ENCODE data around the gene OSBPL3. TPM values are rescaled to one million over a fixed set of nuclear protein-coding genes. Genes with fewer than 3 reads are reported as not detected.
"Not testable (repeated sequence)": the region's sequence is repeated elsewhere in the genome, so short reads cannot be mapped to it uniquely, and the experiment has no call there.

The OSBPL3 gene
- total and polyA plus RNA-seq, 5 experiments from 2014 or later: 3.4 to 28.4 (median 5.3) TPM

DNA sequence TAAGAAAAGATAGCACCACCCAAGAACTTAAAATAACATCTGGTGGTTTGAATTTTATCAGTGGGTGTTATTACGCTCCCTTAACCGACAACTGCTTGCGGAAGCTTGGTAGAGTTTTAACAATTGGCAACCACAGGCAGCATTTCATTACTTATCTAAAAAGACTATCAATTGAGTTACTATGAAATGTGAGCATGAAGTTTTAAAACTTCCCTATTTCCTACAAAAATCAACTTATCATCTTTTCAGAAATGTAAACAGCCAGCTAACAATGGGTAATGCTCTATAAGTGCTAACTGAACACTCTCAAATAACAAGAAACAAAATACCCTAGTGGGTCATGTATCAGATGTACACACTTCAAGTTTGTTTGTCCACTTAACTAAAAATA, 68.8 kb downstream of the OSBPL3 start:
- Mint-ChIP-seq H3K27ac (peak overlapping the region in 7 of 10 donors; percentile 14 to 79 (median 49)), H3K36me3 (peaks cover 0 to 2% (median 0%) of the 10 kb centered on the region in 3 donors), H3K4me1 (peaks cover 33 to 58% (median 53%) of the 10 kb centered on the region in 4 donors), H3K9me3 (no peaks in the 10 kb centered on the region), H3K4me3 (peak overlapping the region in 9 of 10 donors; percentile 49 to 66 (median 56)), H3K27me3 (no peaks in the 10 kb centered on the region)
- DNase-seq (peak in 4 of 10 donors; percentile 14 to 64 (median 52)), ATAC-seq (peak; percentile 79 to 93)
- POLR2A ChIA-PET: interaction anchor here (0.6 to 1.3 kb wide), 4 partner anchors 52 to 200 kb away, joined by 3 to 6 read pairs (median 3); partner anchors contain the start of gene OSBPL3

DNA sequence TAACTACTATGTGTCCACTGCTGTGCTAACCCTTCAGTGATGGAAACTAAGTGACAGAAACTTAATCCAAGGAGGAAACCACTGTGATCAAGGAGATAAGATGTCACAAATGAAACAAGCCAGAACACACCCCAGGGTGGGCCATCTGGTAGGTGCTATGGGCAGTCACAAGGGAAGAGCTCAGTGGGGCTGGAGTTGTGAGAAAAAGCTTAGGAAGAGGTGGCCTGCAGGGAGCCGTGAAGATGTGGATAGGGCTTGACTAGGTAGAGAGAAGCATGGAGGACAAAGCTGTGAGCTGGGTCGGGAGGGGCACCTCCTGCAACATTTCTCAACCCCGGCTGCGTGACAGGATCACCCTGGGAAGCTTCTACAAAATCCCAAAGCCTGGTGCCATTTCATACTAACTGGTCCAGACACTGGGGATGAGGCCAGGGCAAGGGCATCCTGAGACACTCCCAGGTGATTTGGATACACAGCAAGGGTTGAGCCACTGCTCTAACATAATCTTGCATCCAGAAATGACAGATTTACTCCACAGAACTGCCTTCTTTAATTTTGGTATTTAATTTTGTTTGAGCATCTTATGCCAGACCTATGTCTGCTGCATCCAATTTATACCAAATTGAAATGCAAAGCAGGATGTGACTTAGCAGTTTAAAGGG, 69.3 kb downstream of the OSBPL3 start:
- Mint-ChIP-seq H3K4me3 (peak overlapping the region in 9 of 10 donors; percentile 49 to 73 (median 59)), H3K36me3 (peaks cover 0 to 2% (median 0%) of the 10 kb centered on the region in 3 donors), H3K27me3 (no peaks in the 10 kb centered on the region), H3K4me1 (peaks cover 33 to 54% (median 53%) of the 10 kb centered on the region in 4 donors), H3K9me3 (no peaks in the 10 kb centered on the region), H3K27ac (peak overlapping the region in 8 of 10 donors; percentile 13 to 79 (median 40))
- POLR2A ChIA-PET: interaction anchor here (0.6 to 1.3 kb wide), 4 partner anchors 53 to 200 kb away, joined by 3 to 6 read pairs (median 3); partner anchors contain the start of gene OSBPL3
- ATAC-seq: no peak
- no peak for DNase-seq

DNA sequence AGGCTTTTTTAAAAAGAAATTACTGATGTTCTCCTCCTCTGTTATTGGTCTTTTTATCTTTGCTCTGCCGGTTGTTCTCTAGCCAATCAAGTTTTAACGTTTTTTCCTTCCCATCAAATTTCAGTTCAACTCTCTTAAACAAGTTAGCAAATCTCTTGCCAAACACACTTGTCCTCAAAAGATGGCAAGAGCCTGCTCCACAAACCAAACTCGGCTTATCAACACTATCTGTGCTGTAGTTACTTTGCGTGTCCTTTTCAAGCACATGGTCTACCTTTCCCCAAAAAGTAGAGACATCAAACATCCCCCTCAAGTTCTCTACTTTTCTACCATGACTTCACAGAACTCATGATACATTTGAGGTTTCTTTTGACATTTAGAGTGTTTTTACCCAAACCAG, 71.3 kb downstream of the OSBPL3 start:
- Mint-ChIP-seq H3K36me3 (no peaks in the 10 kb centered on the region), H3K27ac (no peak overlapping the region), H3K27me3 (no peaks in the 10 kb centered on the region), H3K4me1 (peaks cover 27 to 52% (median 47%) of the 10 kb centered on the region in 4 donors), H3K9me3 (no peaks in the 10 kb centered on the region), H3K4me3 (no peak overlapping the region)
- DNase-seq: no peak
- POLR2A ChIA-PET: interaction anchor here (1.4 kb wide), 1 partner anchor 70 kb away, joined by 4 read pairs; no protein-coding TSS in a partner anchor
- ATAC-seq: no peak

DNA sequence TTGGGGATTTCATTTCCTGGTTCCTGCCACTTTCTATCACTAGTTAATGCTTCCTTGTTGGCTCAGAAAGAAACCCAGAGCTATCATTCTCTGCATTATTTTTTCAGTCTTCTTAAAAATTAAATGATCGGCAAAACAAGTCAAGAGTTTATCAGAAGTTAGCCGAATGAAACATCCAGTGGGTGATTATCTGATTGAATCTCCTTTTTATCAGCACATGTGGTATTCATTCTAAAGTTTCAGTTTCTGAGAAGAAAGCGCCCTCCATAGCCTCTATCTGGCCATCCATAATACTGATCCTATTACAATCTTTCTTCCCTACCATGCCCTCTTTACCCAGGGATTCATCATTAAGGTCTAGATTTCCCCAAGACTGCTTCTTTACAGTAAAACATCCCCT, 71.8 kb downstream of the OSBPL3 start:
- no peaks in the 10 kb centered on the region for H3K36me3 Mint-ChIP-seq
- no peaks in the 10 kb centered on the region for H3K27me3 Mint-ChIP-seq
- H3K4me3 Mint-ChIP-seq: no peak overlapping the region
- H3K27ac Mint-ChIP-seq: no peak overlapping the region
- POLR2A ChIA-PET: interaction anchor here (0.7 kb wide), 1 partner anchor 12 kb away, joined by 3 read pairs; no protein-coding TSS in a partner anchor
- ATAC-seq (no peak), DNase-seq (no peak)
- no peaks in the 10 kb centered on the region for H3K9me3 Mint-ChIP-seq
- peaks cover 23 to 50% (median 45%) of the 10 kb centered on the region in 4 donors for H3K4me1 Mint-ChIP-seq

DNA sequence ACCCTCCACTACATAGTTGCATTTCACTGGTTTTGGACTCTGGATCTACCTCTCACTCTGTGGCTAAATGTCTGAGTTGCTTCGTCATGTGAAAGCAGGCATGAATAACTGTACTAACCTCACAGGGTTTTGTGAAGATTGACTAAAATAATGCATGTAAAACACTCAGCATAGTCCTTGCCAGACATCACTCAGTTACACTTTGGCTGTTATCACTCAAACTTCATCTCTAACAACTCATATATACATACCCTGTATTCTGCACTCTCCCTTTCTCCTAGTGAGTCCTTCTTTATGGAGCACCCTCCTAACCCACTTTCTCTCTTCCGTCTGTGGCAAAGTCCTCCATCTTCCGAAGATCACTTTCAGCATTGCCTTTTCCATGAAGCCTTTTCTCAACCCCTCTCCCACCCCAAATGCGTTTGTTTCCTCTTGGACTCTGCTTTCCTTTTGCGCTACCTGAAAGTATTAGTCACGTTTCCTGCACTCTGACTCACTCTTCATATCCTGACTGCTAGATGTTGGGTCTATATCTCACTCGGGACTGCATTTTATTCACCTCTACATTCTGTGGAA, 72.6 kb downstream of the OSBPL3 start:
- POLR2A ChIA-PET: interaction anchor here (0.7 kb wide), 1 partner anchor 11 kb away, joined by 3 read pairs; no protein-coding TSS in a partner anchor
- H3K27me3 Mint-ChIP-seq: no peaks in the 10 kb centered on the region
- no peak overlapping the region for H3K4me3 Mint-ChIP-seq
- H3K36me3 Mint-ChIP-seq: no peaks in the 10 kb centered on the region
- peak; percentile 36 to 78 for ATAC-seq
- no peak overlapping the region for H3K27ac Mint-ChIP-seq
- no peaks in the 10 kb centered on the region for H3K9me3 Mint-ChIP-seq
- H3K4me1 Mint-ChIP-seq: peaks cover 19 to 48% (median 41%) of the 10 kb centered on the region in 4 donors
- peak in 1 of 10 donors; percentile 9 for DNase-seq

DNA sequence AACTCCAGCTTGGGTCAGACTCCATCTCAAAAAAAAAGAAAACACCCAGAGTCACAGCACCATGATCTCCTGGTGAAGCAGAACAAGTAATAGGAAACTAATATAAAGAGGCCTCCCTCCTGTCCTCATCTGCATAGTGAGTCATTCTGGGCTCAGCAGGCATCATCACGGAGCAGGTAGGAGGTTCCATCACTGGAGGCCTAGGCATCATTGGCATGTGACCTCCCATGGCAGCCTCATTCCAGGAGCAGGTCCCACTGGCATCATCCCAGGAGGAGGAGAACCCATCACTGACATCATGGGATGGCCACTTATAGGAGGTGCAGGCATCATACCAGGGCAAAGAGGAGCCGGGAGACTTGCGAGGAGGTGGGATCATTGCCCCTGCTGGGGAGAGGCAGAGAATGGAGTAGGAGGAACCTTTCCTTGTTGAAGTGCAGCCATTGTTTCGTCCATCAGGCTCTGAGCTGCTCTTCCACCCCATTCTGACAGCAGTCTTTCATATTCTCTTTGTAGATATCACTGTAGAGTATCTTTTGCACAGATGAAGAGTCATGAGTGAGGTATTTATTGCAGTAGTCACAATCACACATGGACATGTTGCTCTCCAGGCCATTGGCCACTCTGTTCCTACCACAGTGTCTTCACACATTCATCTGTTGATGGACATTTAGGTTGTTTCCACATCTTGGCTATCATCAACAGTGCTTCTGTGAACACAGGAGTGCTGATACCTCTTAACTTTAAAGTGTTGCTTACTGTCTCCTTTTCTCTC, 73.8 kb downstream of the OSBPL3 start:
- H3K27ac Mint-ChIP-seq: peak overlapping the region in 1 of 10 donors; percentile 13
- peaks cover 12 to 48% (median 31%) of the 10 kb centered on the region in 4 donors for H3K4me1 Mint-ChIP-seq
- ATAC-seq: no peak
- H3K27me3 Mint-ChIP-seq: no peaks in the 10 kb centered on the region
- H3K36me3 Mint-ChIP-seq: no peaks in the 10 kb centered on the region
- POLR2A ChIA-PET: interaction anchor here (1.1 kb wide), 1 partner anchor 9 kb away, joined by 3 read pairs; no protein-coding TSS in a partner anchor
- H3K9me3 Mint-ChIP-seq: no peaks in the 10 kb centered on the region
- no peak for DNase-seq
- no peak overlapping the region for H3K4me3 Mint-ChIP-seq

DNA sequence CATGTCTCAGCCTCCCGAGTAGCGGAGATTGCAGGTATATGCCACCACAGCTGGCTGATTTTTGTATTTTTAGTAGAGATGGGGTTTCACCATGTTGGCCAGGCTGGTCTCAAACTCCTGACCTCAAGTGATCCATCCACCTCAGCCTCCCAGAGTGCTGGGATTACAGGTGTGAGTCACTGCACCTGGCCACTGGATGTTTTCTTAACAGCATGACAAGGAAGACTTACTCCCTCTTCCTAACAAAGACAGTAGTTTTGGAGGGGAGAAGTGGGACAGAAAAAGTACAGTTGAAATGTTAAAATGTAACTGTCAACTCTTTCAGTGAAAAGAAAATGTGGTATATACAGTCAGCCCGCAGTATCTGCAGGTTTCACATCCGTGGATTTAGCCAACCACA, 76.0 kb downstream of the OSBPL3 start:
- H3K27ac Mint-ChIP-seq, DNase-seq, POLR2A ChIA-PET, ATAC-seq, H3K4me3 Mint-ChIP-seq, H3K36me3 Mint-ChIP-seq, H3K27me3 Mint-ChIP-seq, H3K9me3 Mint-ChIP-seq: not testable (repeated sequence)
- peaks cover 9 to 46% (median 18%) of the 10 kb centered on the region in 4 donors for H3K4me1 Mint-ChIP-seq

DNA sequence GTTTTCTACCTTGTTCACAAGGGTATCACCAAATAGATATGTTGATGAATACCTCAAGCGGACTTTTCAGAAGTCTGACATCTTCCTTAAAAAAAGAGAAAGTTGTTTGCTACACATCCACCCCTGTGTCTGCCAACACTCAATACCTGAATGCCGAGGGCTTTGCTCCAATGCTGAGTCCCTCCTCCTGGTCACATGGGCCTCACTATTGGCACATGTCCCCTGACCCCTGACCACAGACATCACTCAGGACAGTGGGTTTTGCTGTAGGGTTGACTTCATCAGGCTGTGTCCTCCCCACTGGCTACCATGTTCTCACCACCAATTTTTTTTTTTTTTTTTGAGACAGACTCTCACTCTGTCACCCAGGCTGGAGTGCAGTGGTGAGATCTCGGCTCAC, 76.4 kb downstream of the OSBPL3 start:
- DNase-seq: no peak
- no peak for ATAC-seq
- no peaks in the 10 kb centered on the region for H3K9me3 Mint-ChIP-seq
- POLR2A ChIA-PET: no interaction called here
- H3K27me3 Mint-ChIP-seq: no peaks in the 10 kb centered on the region
- peaks cover 13 to 50% (median 23%) of the 10 kb centered on the region in 4 donors for H3K4me1 Mint-ChIP-seq
- no peak overlapping the region for H3K27ac Mint-ChIP-seq
- no peaks in the 10 kb centered on the region for H3K36me3 Mint-ChIP-seq
- no peak overlapping the region for H3K4me3 Mint-ChIP-seq

DNA sequence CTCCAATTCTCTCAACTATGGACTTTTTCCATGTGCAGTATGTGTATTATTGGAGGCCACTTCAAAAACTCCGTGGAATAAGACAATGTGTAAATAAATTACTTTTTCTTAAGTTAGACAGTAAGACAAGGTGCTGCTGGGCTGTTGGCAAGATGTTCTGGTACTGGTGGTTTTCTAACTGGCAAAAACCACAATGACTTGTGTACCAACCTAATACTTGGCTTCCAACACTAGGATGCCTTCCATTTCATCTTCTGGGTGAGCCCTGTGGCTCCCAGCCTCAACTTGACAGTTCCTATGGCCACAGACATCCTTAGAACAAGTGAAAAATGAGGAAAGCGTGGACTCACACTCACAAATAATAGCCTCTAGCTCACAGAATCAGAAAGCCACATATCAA, 77.0 kb downstream of the OSBPL3 start:
- no peaks in the 10 kb centered on the region for H3K36me3 Mint-ChIP-seq
- no peaks in the 10 kb centered on the region for H3K27me3 Mint-ChIP-seq
- peaks cover 16 to 55% (median 25%) of the 10 kb centered on the region in 4 donors for H3K4me1 Mint-ChIP-seq
- no peak overlapping the region for H3K4me3 Mint-ChIP-seq
- no peaks in the 10 kb centered on the region for H3K9me3 Mint-ChIP-seq
- POLR2A ChIA-PET: no interaction called here
- no peak for DNase-seq
- H3K27ac Mint-ChIP-seq: no peak overlapping the region
- ATAC-seq: no peak

DNA sequence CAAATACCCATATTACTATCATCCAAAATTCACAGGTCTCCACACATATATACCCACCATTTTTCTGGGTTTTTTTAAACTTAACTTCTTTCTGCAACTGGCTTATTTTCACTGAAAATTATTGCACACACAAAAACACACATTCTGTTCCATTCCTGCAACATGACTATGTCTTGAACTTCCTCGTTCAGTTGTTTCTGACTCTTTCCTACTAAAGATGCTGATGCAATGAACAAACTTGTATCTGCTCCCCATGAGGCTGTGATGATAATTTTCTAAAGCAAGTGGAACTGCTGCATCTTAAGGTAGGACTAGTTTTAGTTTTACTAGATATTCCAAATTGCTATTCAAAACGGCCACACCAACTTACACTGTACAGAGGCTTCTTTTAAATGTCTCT, 77.7 kb downstream of the OSBPL3 start:
- DNase-seq: no peak
- no peaks in the 10 kb centered on the region for H3K36me3 Mint-ChIP-seq
- H3K27ac Mint-ChIP-seq: no peak overlapping the region
- H3K9me3 Mint-ChIP-seq: no peaks in the 10 kb centered on the region
- POLR2A ChIA-PET: no interaction called here
- ATAC-seq: no peak
- peaks cover 16 to 57% (median 25%) of the 10 kb centered on the region in 4 donors for H3K4me1 Mint-ChIP-seq
- no peak overlapping the region for H3K4me3 Mint-ChIP-seq
- no peaks in the 10 kb centered on the region for H3K27me3 Mint-ChIP-seq

DNA sequence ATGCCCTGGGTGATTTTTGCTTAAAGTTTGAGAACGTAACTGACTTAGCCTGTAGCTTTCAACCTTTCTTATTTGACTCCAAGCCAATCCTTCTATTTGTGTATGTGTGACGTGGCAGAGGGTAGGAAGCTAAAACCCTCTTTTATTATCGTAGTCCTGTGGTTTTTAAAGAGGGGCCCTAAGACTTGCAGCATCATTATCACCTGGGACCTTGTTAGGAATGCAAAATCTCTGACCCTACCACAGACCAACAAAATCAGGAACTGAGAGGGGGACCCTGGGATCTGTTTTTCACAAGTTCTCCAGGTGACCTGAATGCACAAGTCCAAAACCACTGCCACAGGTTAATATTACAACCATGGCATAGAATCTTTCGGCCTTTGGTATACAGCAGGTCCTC, 80.1 kb downstream of the OSBPL3 start:
- H3K36me3 Mint-ChIP-seq: no peaks in the 10 kb centered on the region
- ATAC-seq: no peak
- H3K27me3 Mint-ChIP-seq: no peaks in the 10 kb centered on the region
- H3K4me3 Mint-ChIP-seq: no peak overlapping the region
- POLR2A ChIA-PET: no interaction called here
- H3K4me1 Mint-ChIP-seq: peaks cover 25 to 69% (median 37%) of the 10 kb centered on the region in 4 donors
- H3K9me3 Mint-ChIP-seq: no peaks in the 10 kb centered on the region
- no peak for DNase-seq
- H3K27ac Mint-ChIP-seq: peak overlapping the region in 1 of 10 donors; percentile 28

DNA sequence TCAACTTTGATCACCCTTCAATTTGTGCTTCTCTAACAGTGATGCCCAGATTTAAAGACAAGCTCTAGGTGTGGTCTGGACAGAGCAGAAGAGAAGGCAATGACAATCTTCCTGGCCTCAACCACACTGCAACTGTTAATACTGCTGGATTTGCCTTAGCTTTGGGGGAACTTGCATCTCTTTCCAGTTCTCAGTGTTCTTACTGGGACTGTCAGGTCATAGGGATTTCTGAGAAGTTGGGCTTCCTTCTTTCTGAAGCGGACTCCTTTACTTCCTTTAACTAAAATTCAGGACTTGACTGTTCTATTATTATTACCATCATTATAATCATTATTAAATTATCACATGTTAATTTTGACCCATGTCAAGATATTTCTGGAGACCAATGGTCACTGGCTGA, 80.8 kb downstream of the OSBPL3 start:
- ATAC-seq (no peak), DNase-seq (no peak)
- Mint-ChIP-seq H3K9me3 (no peaks in the 10 kb centered on the region), H3K27me3 (no peaks in the 10 kb centered on the region), H3K27ac (peak overlapping the region in 2 of 10 donors; percentile 2 to 19), H3K4me3 (no peak overlapping the region), H3K4me1 (peaks cover 25 to 72% (median 40%) of the 10 kb centered on the region in 4 donors), H3K36me3 (no peaks in the 10 kb centered on the region)
- POLR2A ChIA-PET: interaction anchor here (0.7 kb wide), 1 partner anchor 14 kb away, joined by 5 read pairs; no protein-coding TSS in a partner anchor

Measured in naive thymus-derived CD8-positive, alpha-beta T cell (primary cell).